ENCODE results near the gene KCNQ4.

The KCNQ4 gene

GRCh38 chr1:40796939-40797667, 13.5 kb downstream of the KCNQ4 start:
- DNase-seq = no peak

- no peak for DNase-seq
These were observed 14.1 kb downstream of the KCNQ4 start for GRCh38 chr1:40797668-40798010.

GRCh38 chr1:40798366-40799281, 15.0 kb downstream of the KCNQ4 start:
- no peak for DNase-seq

GRCh38 chr1:40799351-40799867, 15.8 kb downstream of the KCNQ4 start:
- no peak for DNase-seq

- no peak for DNase-seq
These were observed 18.1 kb downstream of the KCNQ4 start for GRCh38 chr1:40801742-40802077.

GRCh38 chr1:40802078-40802741, 18.6 kb downstream of the KCNQ4 start:
- DNase-seq = no peak

- no peak for DNase-seq
These were observed 19.1 kb downstream of the KCNQ4 start for GRCh38 chr1:40802742-40803113.

- DNase-seq = no peak
These were observed 19.9 kb downstream of the KCNQ4 start for GRCh38 chr1:40803447-40803846.

- no peak for DNase-seq
These were observed 20.3 kb downstream of the KCNQ4 start for GRCh38 chr1:40803902-40804301.

GRCh38 chr1:40806240-40806639, 22.7 kb downstream of the KCNQ4 start:
- DNase-seq = no peak

- no peak for DNase-seq
These were observed 23.4 kb downstream of the KCNQ4 start for GRCh38 chr1:40806731-40807695.

- DNase-seq = no peak
These were observed 24.4 kb downstream of the KCNQ4 start for GRCh38 chr1:40808002-40808401.

GRCh38 chr1:40808444-40808843, 24.9 kb downstream of the KCNQ4 start:
- no peak for DNase-seq

GRCh38 chr1:40808909-40809308, 25.3 kb downstream of the KCNQ4 start:
- no peak for DNase-seq

- no peak for DNase-seq
These were observed 27.3 kb downstream of the KCNQ4 start for GRCh38 chr1:40810927-40811326.

GRCh38 chr1:40815420-40815819, 31.8 kb downstream of the KCNQ4 start:
- DNase-seq = no peak

GRCh38 chr1:40817791-40818263, 34.2 kb downstream of the KCNQ4 start:
- DNase-seq = no peak

- DNase-seq = no peak
These were observed 34.8 kb downstream of the KCNQ4 start for GRCh38 chr1:40818264-40818961.

- no peak for DNase-seq
These were observed 35.5 kb downstream of the KCNQ4 start for GRCh38 chr1:40819101-40819500.

GRCh38 chr1:40820251-40820797, 36.7 kb downstream of the KCNQ4 start:
- DNase-seq = no peak

Measured in SHP77 treated with DMSO at 0.1 percent for 48 hours (cell line).